GM12878 (cell line): ENCODE data around the gene SPTSSB. TPM values are rescaled to one million over a fixed set of nuclear protein-coding genes. Genes with fewer than 3 reads are reported as not detected.

Experiments used
- ATAC-seq: fragments of 200-7000 bp; cut with Tn5 transposase; 3 replicates; pipeline ENCODE4 v1.9.1; 2020; ENCODE audit warnings: mild to moderate bottlenecking, moderate library complexity
- BruUV-seq: library from RNA; stranded (reverse); fragments of 400-500 nt; replicated peaks from 2 replicates; lab custom pipeline; 2021; lab: Mats Ljungman, UMichigan
- CTCF ChIA-PET: fragments of 300-600 bp; sonication (Branson Sonifier 250); formaldehyde crosslinking; extraction: SDS; loops from one replicate; lab custom pipeline; 2021; ENCODE audit warnings: inconsistent platforms; lab: Yijun Ruan, JAX
- POLR2A ChIA-PET: fragments of 350-600 bp; formaldehyde crosslinking; extraction: SDS; loops from one replicate; lab custom pipeline; 2021; ENCODE audit warnings: inconsistent platforms; lab: Charles Lee
- RAD21 ChIA-PET: fragments of 300-600 bp; sonication (Branson Sonifier 250); formaldehyde crosslinking; loops from one replicate; lab custom pipeline; 2023; ENCODE audit warnings: antibody characterized with exemption; ENCODE audit not compliant: unreplicated experiment; lab: Charles Lee
- SMC1A ChIA-PET: fragments of 300-600 bp; sonication (Branson Sonifier 250); formaldehyde crosslinking; loops from one replicate; lab custom pipeline; 2023; ENCODE audit not compliant: unreplicated experiment, uncharacterized antibody; lab: Charles Lee
- DNase-seq: peaks from one replicate; pipeline ENCODE4 v3.0.0-alpha.2; 2011; ENCODE audit warnings: low read depth, low spot score
- FAIRE-seq: peaks from 3 replicates; lab custom pipeline; 2011; peaks lifted over from hg19 to GRCh38; lab: Jason Lieb, UNC
- H2AFZ ChIP-seq: 2 replicates; pipeline ENCODE4 v1.6.0; 2011; ENCODE audit warnings: low read depth, low read length, control low read depth; ENCODE audit not compliant: control insufficient read depth
- H3K27ac ChIP-seq: 2 replicates; pipeline ENCODE4 v1.5.1; 2011; ENCODE audit warnings: control low read depth; ENCODE audit not compliant: control insufficient read depth, insufficient read depth
- H3K27me3 ChIP-seq, 2 experiments: replicated peaks in 1 of 2; 2 replicates each; pipeline versions ENCODE4 v1.6.0 to v1.6.1; 2011; ENCODE audit warnings: low read length in 1 of 2; ENCODE audit not compliant: control insufficient read depth in 2 of 2, insufficient read depth in 2 of 2
- H3K36me3 ChIP-seq, 2 experiments: 2 replicates each; pipeline ENCODE4 v1.5.1; 2011; ENCODE audit warnings: low read length in 1 of 2; ENCODE audit not compliant: control insufficient read depth in 2 of 2, insufficient read depth in 2 of 2
- H3K4me1 ChIP-seq: 2 replicates; pipeline ENCODE4 v1.6.1; 2011; ENCODE audit warnings: mild to moderate bottlenecking, low read length, moderate library complexity, mixed read lengths; ENCODE audit not compliant: control insufficient read depth, insufficient read depth
- H3K4me2 ChIP-seq: 2 replicates; pipeline ENCODE4 v1.6.0; 2011; ENCODE audit warnings: control low read depth; ENCODE audit not compliant: control insufficient read depth, insufficient read depth
- H3K4me3 ChIP-seq: fragments of 200-600 bp; sonication (generic); 2 replicates; pipeline ENCODE4 v1.5.1; 2016
- H3K79me2 ChIP-seq: 2 replicates; pipeline ENCODE4 v1.6.0; 2011; ENCODE audit warnings: low read length; ENCODE audit not compliant: control insufficient read depth, insufficient read depth
- H3K9ac ChIP-seq: 2 replicates; pipeline ENCODE4 v1.8.0; 2011; ENCODE audit warnings: low read length, control low read depth, mixed read lengths; ENCODE audit not compliant: control insufficient read depth, insufficient read depth
- H3K9me3 ChIP-seq: replicated peaks from 3 replicates; pipeline ENCODE4 v1.5.1; 2011; ENCODE audit warnings: mild to moderate bottlenecking, low read length; ENCODE audit not compliant: control insufficient read depth, insufficient read depth
- H4K20me1 ChIP-seq: 2 replicates; pipeline ENCODE4 v1.6.0; 2011; ENCODE audit not compliant: control insufficient read depth, insufficient read depth
- ASH2L ChIP-seq: fragments of 300-600, 200-600 bp; sonication (generic); IDR thresholded peaks from 2 replicates; pipeline ENCODE4 v1.6.1; 2017; ENCODE audit warnings: low read depth, mild to moderate bottlenecking, borderline replicate concordance
- ATF7 ChIP-seq: fragments of 450-650 bp; IDR thresholded peaks from 2 replicates; pipeline ENCODE4 v1.6.1; 2016; ENCODE audit warnings: low read depth, mild to moderate bottlenecking
- BACH1 ChIP-seq: fragments of 450-650 bp; IDR thresholded peaks from 2 replicates; pipeline ENCODE4 v1.6.1; 2017; ENCODE audit warnings: mild to moderate bottlenecking, borderline replicate concordance
- CHD1 ChIP-seq: IDR thresholded peaks from 2 replicates; pipeline ENCODE4 v1.6.1; 2012; ENCODE audit warnings: low read depth, low read length, improper control_type of control experiment
- EZH2 ChIP-seq: IDR thresholded peaks from 2 replicates; pipeline ENCODE4 v1.6.1; 2012; ENCODE audit warnings: low read depth, mild to moderate bottlenecking, control low read depth, inconsistent platforms, low read length, borderline replicate concordance; ENCODE audit not compliant: control insufficient read depth
- NFIC ChIP-seq: IDR thresholded peaks from 2 replicates; pipeline ENCODE4 v1.6.1; 2012; ENCODE audit warnings: low read depth, mild to moderate bottlenecking, inconsistent platforms, low read length, moderate library complexity
- PRDM15 ChIP-seq: fragments of 450-650 bp; formaldehyde crosslinking; IDR thresholded peaks from 2 replicates; pipeline ENCODE4 v1.4.0; 2020; ENCODE audit warnings: mild to moderate bottlenecking, moderate library complexity
- SKIL ChIP-seq: fragments of 450-650 bp; IDR thresholded peaks from 2 replicates; pipeline ENCODE4 v1.6.1; 2017; ENCODE audit warnings: mild to moderate bottlenecking, low read depth, inconsistent platforms; ENCODE audit not compliant: poor library complexity, severe bottlenecking
- SUZ12 ChIP-seq: fragments of 200-600 bp; sonication (generic); IDR thresholded peaks from one replicate; pipeline ENCODE4 v1.6.1; 2018; ENCODE audit warnings: antibody characterized with exemption, mild to moderate bottlenecking; ENCODE audit not compliant: unreplicated experiment
- TARDBP ChIP-seq: IDR thresholded peaks from 2 replicates; pipeline ENCODE4 v1.6.1; 2016; ENCODE audit warnings: borderline replicate concordance
- WGBS: methylation state at CpG from one replicate; pipeline ENCODE4 v1.1.6; 2016; ENCODE audit warnings: low lambda C conversion rate; ENCODE audit not compliant: insufficient replicate concordance, insufficient coverage; ENCODE audit errors: missing lambda C conversion rate; 5-methylcytosine and 5-hydroxymethylcytosine counted together
- in situ Hi-C: fragments of 300-500 bp; cut with MboI; formaldehyde crosslinking; loops from 9 replicates; pipeline ENCODE4 v1.14.3; 2018; ENCODE audit warnings: mixed read lengths
- intact Hi-C: fragments of 100-400 bp; cut with micrococcal nuclease; formaldehyde crosslinking; loops from one replicate; pipeline ENCODE4 v1.14.2; 2022; ENCODE audit not compliant: unreplicated experiment
- polyA plus RNA-seq, 11 experiments: library from polyadenylated mRNA; depleted of rRNA in 4 of 11; unstranded in 6 of 11; stranded (reverse) in 5 of 11; fragments of >200 nt; fragmentation: Nextera tagmentation in 4 of 11; fragmentation: Illumina TruSeq in 1 of 11; extraction: Ambion mirVana in 4 of 11; extraction: Trizol in 1 of 11; gene quantifications; 1 replicate in 1 of 11; 2 replicates in 10 of 11; pipeline versions ENCODE4 v1.2.1 to v1.2.3, GENCODE V29; 2011 to 2016; ENCODE audit warnings: inconsistent platforms in 2 of 11, missing spikeins in 2 of 11, low read depth in 1 of 11
- total RNA-seq, 4 experiments: library from RNA; depleted of rRNA in 3 of 4; stranded (reverse); fragments of >200 nt in 3 of 4; fragmentation: Illumina TruSeq in 1 of 4; extraction: Trizol in 1 of 4; gene quantifications; 2 replicates each; pipeline versions ENCODE4 v1.2.1 to v1.2.3, GENCODE V29; 2013 to 2021

Gene SPTSSB
- total and polyA plus RNA-seq, 10 of the 15 experiments (the other 5 are each of a cell fraction or from before 2014, with no cell fraction given): 0.19 to 30.6 (median 0.91) TPM

- CTCF ChIA-PET: interaction anchor here (1.0 to 4.0 kb wide), 7 partner anchors 8 to 172 kb away, joined by 3 to 17 read pairs (median 4); partner anchors contain the start of genes NMD3 and SPTSSB
- FAIRE-seq (no peak), ATAC-seq (peak; percentile 69)
Measured at GRCh38 chr3:161393803-161394202, 22.5 kb upstream of the SPTSSB start.

More at GRCh38 chr3:161393803-161394202, 22.5 kb upstream of the SPTSSB start:
- ChIA-PET SMC1A (interaction anchor here (1.0 to 4.4 kb wide), 6 partner anchors 8 to 42 kb away, joined by 3 to 23 read pairs (median 4); partner anchors contain the start of gene SPTSSB), RAD21 (interaction anchor here (0.9 to 1.4 kb wide), 2 partner anchors 23 to 74 kb away, joined by 3 to 4 read pairs; partner anchors contain the start of gene SPTSSB), POLR2A (no interaction called here)
- no peaks in the 10 kb centered on the region for H3K27me3 ChIP-seq
- intact Hi-C loops (loop anchor here (2.0 kb wide), 1 partner anchor 13 kb away; no protein-coding TSS in a partner anchor), in situ Hi-C loops (no loop called here)
- no peak overlapping the region for H3K4me3 ChIP-seq
- BruUV-seq: no TSS peak
- no peak overlapping the region for H2AFZ ChIP-seq
- H3K9me3 ChIP-seq: no peaks in the 10 kb centered on the region
- no peaks in the 10 kb centered on the region for H3K79me2 ChIP-seq
- no peaks in the 10 kb centered on the region for H4K20me1 ChIP-seq
- H3K4me1 ChIP-seq: no peaks in the 10 kb centered on the region
- DNase-seq: no peak
- WGBS: 2% methylated on average over 2 of the region's 2 CpGs
- H3K9ac ChIP-seq: no peak overlapping the region
- H3K27ac ChIP-seq: no peak overlapping the region
- no peaks in the 10 kb centered on the region for H3K36me3 ChIP-seq
- no peak overlapping the region for H3K4me2 ChIP-seq
- TF ChIP-seq SUZ12 (no peak), NFIC (no peak), TARDBP (no peak), PRDM15 (CRISPR knock-in tag) (no peak), ATF7 (no peak), ASH2L (no peak), SKIL (no peak), BACH1 (no peak), CHD1 (no peak), EZH2 (no peak)
